GM18858 (cell line): ENCODE results near the gene HTT-AS.
A peak's percentile ranks its signal among the peaks of the same experiment; 100 is the strongest.
"Not testable (repeated sequence)": the region's sequence is repeated elsewhere in the genome, so short reads cannot be mapped to it uniquely, and the experiment has no call there.

ENCODE experiments used
- ATAC-seq: cut with Tn5 transposase; IDR thresholded peaks from one replicate; pipeline ENCODE4 v1.9.1; 2021; ENCODE audit not compliant: unreplicated experiment

The HTT-AS gene

DNA sequence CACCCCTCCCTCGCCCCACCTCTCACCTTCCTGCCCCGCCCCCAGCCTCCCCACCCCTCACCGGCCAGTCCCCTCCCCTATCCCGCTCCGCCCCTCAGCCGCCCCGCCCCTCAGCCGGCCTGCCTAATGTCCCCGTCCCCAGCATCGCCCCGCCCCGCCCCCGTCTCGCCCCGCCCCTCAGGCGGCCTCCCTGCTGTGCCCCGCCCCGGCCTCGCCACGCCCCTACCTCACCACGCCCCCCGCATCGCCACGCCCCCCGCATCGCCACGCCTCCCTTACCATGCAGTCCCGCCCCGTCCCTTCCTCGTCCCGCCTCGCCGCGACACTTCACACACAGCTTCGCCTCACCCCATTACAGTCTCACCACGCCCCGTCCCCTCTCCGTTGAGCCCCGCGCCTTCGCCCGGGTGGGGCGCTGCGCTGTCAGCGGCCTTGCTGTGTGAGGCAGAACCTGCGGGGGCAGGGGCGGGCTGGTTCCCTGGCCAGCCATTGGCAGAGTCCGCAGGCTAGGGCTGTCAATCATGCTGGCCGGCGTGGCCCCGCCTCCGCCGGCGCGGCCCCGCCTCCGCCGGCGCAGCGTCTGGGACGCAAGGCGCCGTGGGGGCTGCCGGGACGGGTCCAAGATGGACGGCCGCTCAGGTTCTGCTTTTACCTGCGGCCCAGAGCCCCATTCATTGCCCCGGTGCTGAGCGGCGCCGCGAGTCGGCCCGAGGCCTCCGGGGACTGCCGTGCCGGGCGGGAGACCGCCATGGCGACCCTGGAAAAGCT lies at the start of gene HTT-AS, which contains the start of gene HTT:
Gene HTT-AS, minus strand, starts transcription at position 461 of the 768 bp plus-strand sequence.
Gene HTT, plus strand, starts transcription at position 604 of the 768 bp plus-strand sequence. Its CDS starts 145 bp downstream, at position 749.
- peak; percentile 66 for ATAC-seq

DNA sequence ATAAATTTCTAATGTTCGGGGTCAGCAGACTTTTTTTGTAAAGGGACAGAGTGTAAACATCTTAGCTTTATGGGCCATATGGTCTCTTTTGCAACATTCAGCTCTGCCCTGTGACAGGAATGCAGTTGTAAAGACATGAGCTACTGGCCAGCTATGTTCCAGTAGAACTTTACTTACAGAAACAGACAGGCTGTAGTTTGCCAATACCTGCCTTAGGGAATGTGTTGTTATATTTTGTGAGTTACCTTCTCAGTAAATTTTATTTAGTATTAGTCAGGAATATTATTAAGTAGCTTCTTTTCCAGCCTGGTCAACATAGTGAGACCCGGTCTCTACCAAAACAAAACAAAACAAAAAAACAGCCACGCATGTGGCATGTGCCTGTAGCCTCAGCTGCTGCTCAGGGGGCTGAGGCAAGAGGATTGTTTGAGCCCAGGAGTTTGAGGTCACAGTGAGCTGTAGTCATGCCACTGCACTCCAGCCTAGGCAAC lies 48.9 kb upstream of the HTT-AS start:
- no peak for ATAC-seq

DNA sequence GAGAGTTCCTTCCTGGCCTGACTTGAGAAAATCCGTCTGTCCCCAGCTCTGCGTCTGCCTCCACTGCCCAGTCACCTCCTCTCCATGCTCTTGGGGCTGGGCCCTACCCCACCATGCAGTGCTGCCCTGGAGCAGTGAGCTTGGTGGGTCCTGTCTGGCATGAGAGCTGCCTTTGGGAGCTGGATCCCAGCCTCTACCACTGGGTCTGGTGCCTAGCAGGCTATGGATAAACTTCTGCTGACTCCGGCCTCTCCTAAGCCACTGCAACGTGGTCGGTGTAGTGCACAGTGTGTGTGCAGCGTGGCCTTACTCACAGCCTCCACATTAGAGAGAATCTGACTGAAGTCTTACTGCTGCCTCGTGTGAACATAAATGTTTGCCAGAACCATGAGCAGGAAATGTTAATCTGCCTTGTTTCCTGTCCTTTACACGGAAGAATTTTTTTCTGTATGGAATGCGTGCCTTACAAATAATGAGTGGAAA lies 47.8 kb upstream of the HTT-AS start:
- no peak for ATAC-seq

DNA sequence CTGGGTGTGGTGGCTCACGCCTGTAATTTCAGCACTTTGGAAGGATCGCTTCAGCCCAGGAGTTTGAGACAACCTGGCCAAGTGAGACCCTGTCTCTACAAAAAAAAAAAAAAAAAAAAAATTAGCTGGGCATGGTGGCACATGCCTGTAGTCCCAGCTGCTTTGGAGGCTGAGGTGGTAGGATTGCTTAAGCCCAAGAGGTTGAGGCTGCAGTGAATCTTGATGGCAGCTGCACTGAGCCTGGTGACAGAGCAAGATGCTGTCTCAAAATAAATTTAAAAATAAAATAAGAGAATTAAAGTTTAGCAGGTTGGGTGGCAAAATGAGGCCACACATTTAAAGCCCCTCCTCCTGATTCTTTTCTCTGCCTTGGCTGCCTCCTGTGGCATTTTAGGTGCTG lies 47.3 kb upstream of the HTT-AS start:
- no peak for ATAC-seq

- ATAC-seq: no peak
Observed at GRCh38 chr4:3121110-3121509, 46.8 kb upstream of the HTT-AS start.

GRCh38 chr4:3119464-3119863 lies 45.1 kb upstream of the HTT-AS start:
- ATAC-seq: no peak

GRCh38 chr4:3118312-3118711 lies 44.0 kb upstream of the HTT-AS start:
- no peak for ATAC-seq

DNA sequence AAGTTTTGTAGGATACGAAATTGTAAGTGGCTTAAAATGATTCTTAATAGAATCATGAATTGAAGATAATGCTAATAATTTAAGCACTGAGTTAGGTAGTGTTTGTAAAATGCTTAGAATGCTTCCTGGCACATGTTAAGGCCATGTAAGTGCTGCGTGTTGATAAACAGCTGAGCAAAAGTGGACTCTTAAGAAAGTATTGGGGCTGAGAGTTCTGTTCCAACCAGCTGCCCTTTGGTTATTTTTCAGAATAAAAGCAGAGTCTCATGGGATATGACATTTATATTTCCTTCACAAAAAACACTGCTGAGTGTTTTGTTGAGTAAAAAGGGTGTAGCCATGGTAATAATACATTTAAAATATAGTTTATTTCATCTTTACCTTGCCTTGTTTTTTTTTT lies 42.6 kb upstream of the HTT-AS start:
- ATAC-seq: no peak

DNA sequence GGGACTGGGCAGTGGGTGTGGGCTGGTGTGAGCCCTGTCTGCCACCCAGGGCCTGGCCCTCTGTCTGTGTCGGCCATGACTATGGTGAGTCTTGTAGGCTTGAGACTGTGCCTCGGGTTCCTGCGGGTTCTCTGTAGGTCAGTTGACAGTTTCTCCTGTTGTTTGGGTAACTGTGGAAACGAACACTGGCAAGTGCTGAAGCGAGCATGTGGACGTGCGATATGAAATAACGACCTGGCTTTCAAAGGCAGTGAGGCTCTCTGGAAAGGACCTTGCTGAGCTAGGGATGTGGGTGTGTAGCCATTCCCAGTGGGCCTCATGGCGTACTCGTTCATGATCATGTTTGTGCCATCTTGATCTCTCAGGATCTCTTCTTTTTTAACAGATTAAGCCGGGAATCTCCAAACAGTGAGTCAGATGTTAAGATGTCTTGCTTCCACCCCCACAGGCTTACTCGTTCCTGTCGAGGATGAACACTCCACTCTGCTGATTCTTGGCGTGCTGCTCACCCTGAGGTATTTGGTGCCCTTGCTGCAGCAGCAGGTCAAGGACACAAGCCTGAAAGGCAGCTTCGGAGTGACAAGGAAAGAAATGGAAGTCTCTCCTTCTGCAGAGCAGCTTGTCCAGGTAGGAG lies 41.4 kb upstream of the HTT-AS start:
- no peak for ATAC-seq

- ATAC-seq: no peak
Observed at GRCh38 chr4:3114377-3114776, 40.0 kb upstream of the HTT-AS start.

GRCh38 chr4:3112609-3113469 lies 38.5 kb upstream of the HTT-AS start:
- ATAC-seq: no peak

GRCh38 chr4:3112201-3112600 lies 37.9 kb upstream of the HTT-AS start:
- no peak for ATAC-seq

GRCh38 chr4:3111461-3111860 lies 37.1 kb upstream of the HTT-AS start:
- ATAC-seq: no peak

GRCh38 chr4:3108211-3108610 lies 33.9 kb upstream of the HTT-AS start:
- no peak for ATAC-seq

DNA sequence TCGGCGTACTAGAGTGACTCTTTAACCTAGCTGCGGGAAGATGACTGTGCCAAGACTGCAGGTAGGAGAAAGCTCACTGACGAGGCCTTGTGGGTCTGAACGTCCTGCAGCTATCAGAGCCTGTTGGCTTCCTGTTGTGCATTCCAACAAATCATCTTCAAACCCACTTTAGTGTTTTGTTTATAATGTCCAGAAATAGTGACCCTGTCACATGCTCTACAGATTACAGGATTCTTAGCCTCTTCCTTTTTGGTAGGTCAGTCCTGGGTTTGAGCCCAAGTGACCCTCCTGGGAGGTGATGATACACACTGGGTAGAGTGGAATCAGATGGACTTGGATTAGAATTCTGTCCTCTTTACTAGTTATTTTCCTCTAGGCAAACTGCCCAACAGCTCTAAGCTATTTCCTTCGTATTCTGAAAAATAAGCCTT lies 33.4 kb upstream of the HTT-AS start:
- ATAC-seq: no peak

- ATAC-seq: no peak
Observed at GRCh38 chr4:3107271-3107670, 32.9 kb upstream of the HTT-AS start.

DNA sequence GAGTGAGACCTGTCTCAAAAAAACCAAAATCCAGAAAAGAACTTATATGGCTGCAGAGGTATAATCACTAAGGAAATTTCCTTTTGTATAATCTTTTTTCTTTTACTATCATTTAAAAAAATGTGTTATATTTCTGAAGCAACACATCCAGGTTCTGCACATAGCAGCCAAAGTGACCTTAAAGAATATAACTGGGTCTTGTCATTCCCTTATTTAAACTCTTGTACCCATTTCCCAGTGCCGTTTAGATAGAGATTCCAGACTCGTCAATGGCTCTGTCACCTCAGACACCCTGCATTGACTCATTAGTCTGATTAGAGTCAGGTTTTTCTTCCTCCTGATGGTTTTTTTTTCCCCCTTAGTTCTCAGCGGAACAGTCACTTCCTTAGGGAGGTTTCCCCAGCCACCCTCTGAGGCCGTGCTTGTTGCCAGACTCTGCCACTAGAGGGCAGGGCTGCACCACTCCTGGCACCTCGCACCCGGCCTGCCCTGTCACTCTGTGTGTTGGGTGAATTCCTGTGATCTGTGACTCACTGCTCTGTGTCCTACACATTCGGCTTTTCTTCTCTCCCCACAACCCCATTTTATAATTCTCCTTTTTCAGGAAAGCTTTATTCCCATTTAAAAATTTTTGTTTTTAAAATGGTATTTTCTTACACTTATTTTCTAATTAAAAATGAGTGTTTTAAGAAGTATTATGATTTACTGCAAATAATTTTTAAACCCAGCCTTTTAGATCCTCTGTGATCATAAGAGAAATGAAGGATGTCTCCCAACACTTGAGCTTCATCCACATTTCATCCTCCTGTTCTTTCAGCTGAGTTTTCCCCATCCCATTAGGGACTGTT lies 32.2 kb upstream of the HTT-AS start:
- ATAC-seq: peak; percentile 69

- no peak for ATAC-seq
Observed at GRCh38 chr4:3098346-3098745, 24.0 kb upstream of the HTT-AS start.

DNA sequence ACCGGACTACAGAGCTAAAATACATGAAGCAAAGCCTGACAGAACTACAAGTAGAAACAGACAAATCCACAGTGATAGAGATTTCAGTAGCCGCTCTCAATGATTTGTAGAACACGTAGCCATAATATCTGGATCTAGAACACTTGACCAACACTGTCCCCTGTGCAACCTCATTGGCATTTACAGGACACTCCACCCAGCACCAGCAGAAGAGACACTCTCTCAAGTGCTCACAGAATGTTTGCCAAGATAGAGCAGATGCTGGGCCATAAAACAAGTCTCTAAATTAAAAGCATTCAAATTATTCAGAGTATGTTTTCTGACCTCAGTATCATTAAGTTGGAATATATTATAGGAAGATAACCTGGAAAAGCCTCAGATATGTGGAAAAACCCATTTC lies 21.9 kb upstream of the HTT-AS start:
- ATAC-seq: no peak

DNA sequence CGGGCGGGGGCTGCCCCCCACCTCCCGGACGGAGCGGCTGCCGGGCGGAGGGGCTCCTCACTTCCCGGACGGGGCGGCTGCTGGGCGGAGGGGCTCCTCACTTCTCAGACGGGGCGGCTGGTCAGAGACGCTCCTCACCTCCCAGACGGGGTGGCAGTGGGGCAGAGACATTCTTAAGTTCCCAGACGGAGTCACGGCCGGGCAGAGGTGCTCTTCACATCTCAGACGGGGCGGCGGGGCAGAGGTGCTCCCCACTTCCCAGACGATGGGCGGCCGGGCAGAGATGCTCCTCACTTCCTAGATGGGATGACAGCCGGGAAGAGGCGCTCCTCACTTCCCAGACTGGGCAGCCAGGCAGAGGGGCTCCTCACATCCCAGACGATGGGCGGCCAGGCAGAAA lies 20.4 kb upstream of the HTT-AS start:
- ATAC-seq: not testable (repeated sequence)
